NCI-H226 (cell line): Measurements from ENCODE around the gene CNOT6.
A peak's percentile ranks its signal among the peaks of the same experiment; 100 is the strongest.
"Not testable (repeated sequence)": the region's sequence is repeated elsewhere in the genome, so short reads cannot be mapped to it uniquely, and the experiment has no call there.

Source experiments
- DNase-seq: peaks from one replicate; pipeline ENCODE4 v3.0.0-alpha.2; 2015

CNOT6 gene

GRCh38 chr5:180494060-180494509, at the start of gene CNOT6:
TSS of gene CNOT6 (plus strand) at chr5:180494379. CDS start at chr5:180529277, 34,898 bp downstream.
- DNase-seq: peak; percentile 89

DNA sequence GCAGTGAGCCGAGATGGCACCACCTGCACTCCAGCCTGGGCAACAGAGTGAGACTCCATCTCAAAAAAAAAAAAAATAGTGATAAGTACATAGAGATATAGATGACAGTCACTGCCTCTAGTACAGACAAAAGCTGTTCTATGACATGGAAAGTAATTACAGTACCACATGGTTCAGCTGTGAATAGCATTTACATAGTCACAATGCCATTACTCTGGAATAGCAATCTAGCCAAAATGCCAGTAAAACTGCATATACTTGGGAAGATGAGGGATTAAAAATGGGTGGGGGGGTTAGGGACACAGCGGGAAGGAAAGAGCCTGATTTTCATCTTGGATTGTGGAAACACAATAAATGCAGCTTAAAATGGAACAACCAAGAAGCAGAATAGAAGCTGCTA, 39.4 kb upstream of the CNOT6 start:
- DNase-seq: no peak

GRCh38 chr5:180455872-180456271, 38.3 kb upstream of the CNOT6 start:
- DNase-seq: peak; percentile 23

- no peak for DNase-seq
Observed at GRCh38 chr5:180456792-180457191, 37.4 kb upstream of the CNOT6 start.

GRCh38 chr5:180458852-180459673, 35.1 kb upstream of the CNOT6 start:
- DNase-seq: not testable (repeated sequence)

DNA sequence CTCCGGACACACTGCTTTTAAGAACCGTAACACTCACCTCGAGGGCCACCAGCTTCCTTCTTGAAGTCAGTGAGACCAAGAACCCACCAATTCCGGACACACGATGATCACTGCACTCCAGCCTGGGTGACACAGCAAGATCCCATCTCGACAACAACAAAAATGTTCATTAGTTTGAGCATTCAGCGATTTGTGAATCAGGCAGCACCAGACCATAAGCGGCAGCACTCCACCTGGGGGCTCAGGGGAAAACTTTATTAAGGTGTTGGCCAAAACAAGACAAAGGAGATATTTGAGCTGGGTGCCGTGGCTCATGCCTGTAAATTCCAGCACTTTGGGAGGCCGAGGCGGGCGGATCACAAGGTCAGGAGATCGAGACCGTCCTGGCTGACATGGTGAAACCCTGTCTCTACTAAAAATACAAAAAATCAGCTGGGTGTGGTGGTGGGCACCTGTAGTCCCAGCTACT, 34.5 kb upstream of the CNOT6 start:
- DNase-seq: not testable (repeated sequence)

DNA sequence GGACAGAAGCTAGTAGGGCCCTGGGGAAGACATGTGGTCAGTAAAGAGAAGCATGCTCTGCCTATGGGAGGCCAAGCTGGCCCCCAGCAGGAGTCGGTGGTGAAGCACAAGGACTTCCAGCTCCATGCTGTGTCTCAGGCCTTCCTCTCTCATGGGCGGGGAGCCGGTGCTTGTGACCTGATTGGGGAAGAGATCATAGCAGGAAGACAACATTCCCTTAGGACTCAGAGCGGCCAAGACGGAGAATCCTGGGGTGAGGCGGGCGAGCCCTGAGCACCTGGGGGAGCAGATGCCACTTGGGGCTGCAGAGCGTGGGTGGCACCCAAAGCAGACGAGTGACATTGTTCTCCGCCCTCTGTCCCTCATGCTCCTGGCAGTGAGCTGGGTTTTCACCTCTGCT, 33.3 kb upstream of the CNOT6 start:
- no peak for DNase-seq

GRCh38 chr5:180461303-180461702, 32.9 kb upstream of the CNOT6 start:
- no peak for DNase-seq

- no peak for DNase-seq
Observed at GRCh38 chr5:180463216-180463900, 30.8 kb upstream of the CNOT6 start.

- no peak for DNase-seq
Observed at GRCh38 chr5:180463916-180464602, 30.1 kb upstream of the CNOT6 start.

DNA sequence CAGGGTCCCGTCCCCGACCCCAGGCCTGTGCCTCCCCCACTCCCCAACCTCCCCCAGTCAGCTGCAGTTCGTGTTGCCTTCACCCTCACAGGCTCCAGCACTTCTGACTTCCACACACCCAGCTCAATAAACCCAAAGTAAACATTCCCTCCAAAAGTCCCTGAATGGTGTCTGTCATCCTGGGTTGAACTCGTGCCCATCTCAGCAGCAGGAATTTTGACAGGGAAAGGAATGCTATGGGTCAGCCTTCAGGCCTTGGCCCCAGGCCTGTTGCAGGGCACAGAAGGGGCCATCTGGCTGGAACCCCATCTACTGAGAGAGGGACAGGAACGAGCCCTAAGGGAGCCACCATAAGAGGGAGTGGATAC, 29.6 kb upstream of the CNOT6 start:
- DNase-seq: no peak

DNA sequence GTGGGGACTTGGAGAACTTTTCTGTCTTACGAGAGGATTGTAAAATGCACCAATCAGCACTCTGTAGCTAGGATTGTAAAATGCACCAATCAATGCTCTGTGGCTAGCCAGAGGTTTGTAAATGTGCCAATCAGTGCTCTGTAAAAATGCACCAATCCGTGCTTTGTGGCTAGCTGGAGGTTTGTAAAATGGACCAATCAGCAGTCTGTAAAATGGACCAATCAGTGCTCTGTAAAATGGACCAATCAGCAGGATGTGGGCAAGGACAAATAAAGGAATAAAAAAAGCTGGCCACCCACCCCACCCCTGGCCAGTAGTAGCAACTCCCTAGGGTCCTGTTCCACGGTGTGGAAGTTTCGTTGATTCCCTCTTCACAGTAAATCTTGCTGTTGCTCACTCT, 29.1 kb upstream of the CNOT6 start:
- not testable (repeated sequence) for DNase-seq

DNA sequence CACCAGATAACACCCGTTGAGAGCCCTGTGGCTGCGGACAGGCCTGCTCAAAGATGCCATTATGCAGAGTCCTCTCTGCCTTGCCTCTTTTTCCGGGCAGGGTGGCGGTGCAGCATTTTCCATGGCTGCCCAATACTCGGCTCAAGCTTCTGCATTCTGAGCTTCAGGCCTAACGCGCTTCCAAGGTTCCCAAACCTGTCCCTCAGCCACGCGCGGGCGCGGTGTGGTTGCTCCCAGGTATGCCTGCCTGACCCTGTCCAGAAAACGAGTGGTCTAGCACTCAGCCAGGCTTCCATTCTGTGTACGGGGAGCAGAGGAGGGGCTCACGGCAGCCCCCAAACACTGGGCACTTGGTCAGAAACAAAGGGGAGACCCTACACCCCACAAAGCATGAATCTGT, 27.9 kb upstream of the CNOT6 start:
- DNase-seq: no peak

- DNase-seq: peak; percentile 96
Observed at GRCh38 chr5:180467028-180467975, 26.9 kb upstream of the CNOT6 start.

- no peak for DNase-seq
Observed at GRCh38 chr5:180467989-180468731, 26.0 kb upstream of the CNOT6 start.

DNA sequence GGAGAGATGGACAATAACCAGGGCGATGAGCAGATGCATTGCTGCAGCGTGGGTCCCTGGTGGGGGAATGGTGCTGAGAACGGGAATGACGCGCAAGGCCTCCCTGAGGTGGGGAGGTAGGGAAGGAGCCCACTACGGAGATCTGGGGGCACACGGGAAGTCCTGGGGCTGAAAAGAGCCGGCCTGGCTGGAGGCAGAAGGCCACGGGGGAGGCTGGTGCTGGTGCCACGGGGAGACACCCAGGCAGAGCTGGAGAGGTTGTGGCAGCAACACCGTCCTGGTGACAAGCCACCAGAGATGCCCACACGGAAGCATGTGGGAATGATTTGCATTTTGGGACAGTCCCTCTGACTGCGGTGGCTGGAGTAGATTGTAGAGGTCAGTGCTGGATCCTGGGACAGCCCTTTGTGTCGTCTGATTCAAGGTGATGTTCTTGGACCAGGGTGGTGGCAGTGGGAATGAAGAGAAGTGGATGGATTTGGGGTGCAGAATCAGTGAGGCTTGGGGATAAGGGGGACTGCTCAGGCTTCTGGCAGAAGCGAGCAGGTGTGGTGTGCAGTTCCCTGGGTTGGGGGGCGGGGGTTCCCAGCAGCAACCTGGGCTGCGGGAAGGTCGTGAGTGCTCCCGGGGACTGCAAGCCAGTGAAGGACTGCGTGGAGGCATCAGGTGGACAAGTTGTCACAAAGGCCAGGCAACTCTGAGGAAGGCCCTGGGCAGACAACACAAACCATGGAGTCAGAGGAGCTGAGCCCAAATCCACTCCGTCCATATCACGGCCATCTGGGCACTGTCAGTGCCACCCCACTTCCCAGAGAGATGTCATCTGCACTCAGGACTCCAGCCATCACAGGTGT, 25.2 kb upstream of the CNOT6 start:
- DNase-seq: no peak

GRCh38 chr5:180469586-180469865, 24.7 kb upstream of the CNOT6 start:
- no peak for DNase-seq

GRCh38 chr5:180469866-180470265, 24.3 kb upstream of the CNOT6 start:
- no peak for DNase-seq

DNA sequence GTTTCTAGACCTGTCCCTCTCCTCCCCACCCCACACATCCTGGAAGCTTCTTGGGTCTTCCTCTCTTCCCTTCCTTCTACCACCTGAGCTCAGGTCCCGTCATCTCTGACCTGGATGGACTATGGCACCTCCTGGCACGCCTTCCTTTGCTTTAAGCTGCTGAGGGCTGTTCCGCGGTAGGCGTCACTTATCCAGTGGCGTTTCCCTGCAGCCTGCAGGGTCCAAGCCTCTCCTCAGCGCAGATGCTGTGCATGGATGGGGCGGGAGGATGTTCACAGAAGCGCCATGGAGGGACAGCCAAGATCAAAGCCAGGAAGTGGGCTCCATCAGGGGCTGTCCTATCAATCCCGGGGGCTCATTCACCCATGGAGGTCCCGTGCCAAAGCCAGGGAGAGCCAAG, 23.8 kb upstream of the CNOT6 start:
- DNase-seq: no peak

- peak; percentile 24 for DNase-seq
Observed at GRCh38 chr5:180470966-180471582, 23.1 kb upstream of the CNOT6 start.
